ENCODE results near the gene ANK3. TPM values are rescaled to one million over a fixed set of nuclear protein-coding genes. Genes with fewer than 3 reads are reported as not detected.

ANK3 gene
- total and polyA plus RNA-seq, 2 experiments from 2014 or later: 46.5 to 85.2 TPM

DNA sequence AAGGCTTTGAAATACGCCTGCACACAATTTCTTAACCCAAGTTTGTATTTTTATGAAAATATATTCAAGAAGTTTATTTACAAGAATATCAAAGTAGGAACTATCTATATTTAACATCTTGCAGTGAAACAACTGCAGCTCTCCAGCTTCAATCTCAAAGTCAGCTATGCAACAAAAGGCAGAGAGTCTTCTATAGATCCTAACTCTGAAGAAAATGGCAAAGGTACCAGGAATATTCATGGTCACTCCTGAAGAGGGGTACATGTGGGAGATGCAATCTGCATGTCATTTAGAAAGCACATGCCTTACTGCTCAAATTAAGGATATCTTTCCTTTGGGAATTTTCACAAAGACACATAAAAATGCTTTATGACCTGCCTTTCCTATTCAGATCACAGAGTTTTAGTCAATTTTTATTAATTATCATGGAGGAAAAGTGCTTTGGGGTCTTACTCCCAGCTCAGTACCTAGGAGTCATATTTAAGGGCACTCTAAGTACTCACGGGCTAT, 1.5 kb downstream of the ANK3 start (continued):
- TF ChIP-seq ZNF462 (CRISPR knock-in tag; IDR thresholded peaks at IDR 0.05) (no peak), NANOG (IDR thresholded peaks at IDR 0.05; ENCODE audit: borderline replicate concordance) (no peak), POLR2AphosphoS5 (IDR thresholded peaks at IDR 0.05; ENCODE audit: low read depth) (no peak)

GRCh38 chr10:60387531-60387930, 2.1 kb downstream of the ANK3 start:
- Histone ChIP-seq H2AFZ (no peak overlapping the region), H3K9me2 (ENCODE audit: insufficient read depth) (no peaks in the 10 kb centered on the region), H4K20me1 (replicated peaks; ENCODE audit: insufficient read depth) (no peaks in the 10 kb centered on the region), H3K79me2 (replicated peaks; ENCODE audit: insufficient read depth) (no peaks in the 10 kb centered on the region), H3K4me1 (ENCODE audit: insufficient read depth) (peaks cover 22% of the 10 kb centered on the region), H3F3A (replicated peaks; ENCODE audit: low read depth) (no peaks in the 10 kb centered on the region), H3K27ac (ENCODE audit: low read depth) (no peak overlapping the region), H3K4me3 (no peak overlapping the region), H3K27me3 (ENCODE audit: insufficient read depth) (peaks cover 2% of the 10 kb centered on the region; the same call in 1 of the 2 replicates), H3K36me3 (ENCODE audit: insufficient read depth) (no peaks in the 10 kb centered on the region), H3K4me2 (no peak overlapping the region)
- DNase-seq (ENCODE audit: low spot score) (no peak), ATAC-seq (no peak)
- Mint-ChIP-seq H3K27ac (no peak overlapping the region), H3K27me3 (ENCODE audit: insufficient read depth, low read depth, poor library complexity) (peaks cover 3% of the 10 kb centered on the region), H3K9me3 (no peaks in the 10 kb centered on the region), H3K36me3 (ENCODE audit: low read depth) (no peaks in the 10 kb centered on the region), H3K4me3 (no peak overlapping the region), H3K4me1 (peaks cover 23% of the 10 kb centered on the region)
- no peak for TF ChIP-seq ZNF331 (CRISPR knock-in tag; IDR thresholded peaks at IDR 0.05; ENCODE audit: low read depth)
- TF ChIP-seq ZNF114 (CRISPR knock-in tag; IDR thresholded peaks at IDR 0.05): no peak
- TF ChIP-seq STAT1 (IDR thresholded peaks at IDR 0.05; ENCODE audit: unreplicated experiment): no peak
- no peak for TF ChIP-seq CTCF (conservative IDR thresholded peaks at IDR 0.05; ENCODE audit: low read depth in 2 of 2)
- no peak for TF ChIP-seq ETS1 (IDR thresholded peaks at IDR 0.05)
- TF ChIP-seq EZH2 (IDR thresholded peaks at IDR 0.05; ENCODE audit: low read depth, unreplicated experiment): no peak

Data from GM23338 (cell line).